Thymus (tissue), 11 donors: ENCODE results near the gene INPPL1. TPM values are rescaled to one million over a fixed set of nuclear protein-coding genes. Genes with fewer than 3 reads are reported as not detected.

Source experiments
- DNase-seq, 9 donors: peaks; one replicate each; pipeline ENCODE4 v3.0.0-alpha.2; 2013; ENCODE audit warnings: low spot score in 9 of 9, low read depth in 6 of 9, missing footprints in 1 of 9
- H3K27ac ChIP-seq, 2 donors: one replicate each; pipeline ENCODE4 v1.5.1; 2013; ENCODE audit warnings: control low read depth in 1 of 2, low read depth in 1 of 2, low read length in 1 of 2, mild to moderate bottlenecking in 1 of 2, moderate library complexity in 1 of 2
- H3K27me3 ChIP-seq, 2 donors: one replicate each; pipeline ENCODE4 v1.5.1; 2013; ENCODE audit warnings: low read length in 1 of 2; ENCODE audit not compliant: control insufficient read depth in 2 of 2, insufficient read depth in 1 of 2
- H3K36me3 ChIP-seq, 2 donors: one replicate each; pipeline ENCODE4 v1.5.1; 2013; ENCODE audit warnings: low read length in 1 of 2, mild to moderate bottlenecking in 1 of 2, moderate library complexity in 1 of 2; ENCODE audit not compliant: control insufficient read depth in 2 of 2, insufficient read depth in 2 of 2
- H3K4me1 ChIP-seq, 2 donors: one replicate each; pipeline ENCODE4 v1.5.1; 2013; ENCODE audit warnings: low read length in 2 of 2; ENCODE audit not compliant: control insufficient read depth in 2 of 2, insufficient read depth in 2 of 2
- H3K4me3 ChIP-seq, 2 donors: one replicate each; pipeline ENCODE4 v1.5.1; 2013; ENCODE audit warnings: low read length in 2 of 2, control low read depth in 1 of 2, mild to moderate bottlenecking in 1 of 2
- H3K9me3 ChIP-seq, 2 donors: one replicate each; pipeline ENCODE4 v1.5.1; 2013; ENCODE audit warnings: low read length in 1 of 2, mild to moderate bottlenecking in 1 of 2; ENCODE audit not compliant: control insufficient read depth in 2 of 2, insufficient read depth in 1 of 2
- WGBS: extraction: QIAGEN DNeasy Blood & Tissue Kit; methylation state at CpG from one replicate; pipeline ENCODE4 v1.1.7; 2013; 5-methylcytosine and 5-hydroxymethylcytosine counted together
- polyA plus RNA-seq: library from polyadenylated mRNA; stranded (reverse); fragments of 200-250 nt; gene quantifications from one replicate; pipeline ENCODE4 v1.2.3, GENCODE V29; 2013
- total RNA-seq: library from RNA; stranded (reverse); fragments of 120-200 nt; gene quantifications from one replicate; pipeline ENCODE4 v1.2.4, GENCODE V29; 2013
- donor health status: healthy.

INPPL1 gene
- total and polyA plus RNA-seq, 2 donors = 27.7 to 58.3 TPM

DNA sequence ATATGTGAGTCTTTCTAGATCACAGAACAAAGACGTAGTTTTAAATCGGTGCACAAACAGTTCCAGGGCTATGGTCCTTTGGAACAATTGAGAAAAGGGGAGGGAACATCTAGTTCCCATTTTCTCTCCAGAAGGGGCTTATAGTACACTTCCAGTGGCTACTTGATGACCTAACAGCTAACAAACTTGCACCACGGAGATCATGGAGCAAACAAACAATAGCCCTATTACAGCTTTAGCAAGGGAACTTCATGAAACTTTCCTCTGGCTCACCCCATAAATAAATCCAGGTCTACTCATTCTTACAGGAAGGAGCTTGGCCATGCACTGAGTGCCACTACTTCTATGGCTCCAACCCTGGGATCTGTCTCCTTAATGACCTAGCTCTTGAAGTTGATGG, 16.3 kb upstream of the INPPL1 start:
- WGBS = 91% methylated on average over 3 of the region's 3 CpGs
- DNase-seq = no peak
- no peaks in the 10 kb centered on the region for H3K27me3 ChIP-seq
- no peaks in the 10 kb centered on the region for H3K36me3 ChIP-seq
- no peaks in the 10 kb centered on the region for H3K9me3 ChIP-seq
- H3K27ac ChIP-seq = no peak overlapping the region
- no peak overlapping the region for H3K4me3 ChIP-seq
- no peaks in the 10 kb centered on the region for H3K4me1 ChIP-seq

- no peaks in the 10 kb centered on the region for H3K36me3 ChIP-seq
- no peak overlapping the region for H3K4me3 ChIP-seq
- no peaks in the 10 kb centered on the region for H3K9me3 ChIP-seq
- WGBS = 92% methylated on average over 4 of the region's 4 CpGs
- DNase-seq = no peak
- no peak overlapping the region for H3K27ac ChIP-seq
- H3K4me1 ChIP-seq = no peaks in the 10 kb centered on the region
- H3K27me3 ChIP-seq = no peaks in the 10 kb centered on the region
These were observed 15.5 kb upstream of the INPPL1 start for GRCh38 chr11:72209101-72209500.

DNA sequence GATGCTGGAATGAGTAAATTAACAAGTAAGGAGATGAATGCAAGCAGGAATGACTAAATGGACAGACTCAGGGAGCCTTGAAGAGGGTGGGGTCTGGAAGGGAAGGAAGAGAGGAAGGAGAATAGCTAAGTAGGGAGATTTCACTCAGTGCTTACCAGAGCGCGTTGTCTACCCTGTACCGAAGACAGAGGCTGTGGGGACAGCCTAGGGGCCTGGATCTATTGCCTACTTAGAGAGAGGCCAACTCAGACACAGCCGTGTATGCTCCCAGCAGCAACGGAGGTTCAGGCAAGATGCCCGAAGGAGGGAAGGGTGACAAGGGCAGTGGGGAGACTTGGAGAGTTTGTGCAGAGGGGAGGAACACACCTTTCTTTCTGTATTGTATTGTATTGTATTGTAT, 7.9 kb upstream of the INPPL1 start, which contains the start of gene FOLR2:
Gene FOLR2, plus strand, starts transcription at position 157 of the 400 bp plus-strand sequence. CDS start 1,791 bp downstream, outside the sequence.
- 98% methylated on average over 6 of the region's 6 CpGs for WGBS
- Histone ChIP-seq H3K27ac (no peak within 1 kb of the TSS), H3K4me1 (peaks cover 0 to 5% of the 10 kb centered on the region in 2 donors), H3K9me3 (no peaks in the 10 kb centered on the region), H3K27me3 (no peaks in the 10 kb centered on the region), H3K4me3 (no peak within 1 kb of the TSS), H3K36me3 (no peaks in the 10 kb centered on the region)
- DNase-seq = no peak

- Histone ChIP-seq H3K4me1 (peaks cover 6 to 14% of the 10 kb centered on the region in 2 donors), H3K9me3 (no peaks in the 10 kb centered on the region), H3K4me3 (no peak overlapping the region), H3K27me3 (no peaks in the 10 kb centered on the region), H3K27ac (no peak overlapping the region), H3K36me3 (no peaks in the 10 kb centered on the region)
- DNase-seq = no peak
- 5% methylated on average over 2 of the region's 2 CpGs for WGBS
These were observed 6.7 kb upstream of the INPPL1 start for GRCh38 chr11:72217841-72218240.

DNA sequence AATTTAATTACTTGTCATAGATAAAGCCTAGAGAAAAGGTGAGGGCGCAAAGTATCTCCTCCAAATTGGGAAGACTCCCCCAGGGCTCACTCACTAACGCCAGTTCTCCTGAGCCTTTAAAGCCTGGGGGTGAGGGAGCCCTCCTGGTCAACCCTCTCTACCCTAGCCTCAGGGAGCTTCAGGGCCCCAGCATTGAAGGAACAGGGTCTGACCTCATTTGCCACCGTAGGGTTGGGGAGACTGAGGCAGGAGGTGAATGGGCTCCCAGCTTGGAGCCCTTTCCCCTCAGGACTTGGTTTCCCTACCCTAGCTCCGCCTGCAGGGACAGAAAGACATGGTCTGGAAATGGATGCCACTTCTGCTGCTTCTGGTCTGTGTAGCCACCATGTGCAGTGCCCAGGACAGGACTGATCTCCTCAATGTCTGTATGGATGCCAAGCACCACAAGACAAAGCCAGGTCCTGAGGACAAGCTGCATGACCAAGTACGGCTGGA, 6.3 kb upstream of the INPPL1 start:
- Histone ChIP-seq H3K4me1 (peaks cover 8 to 14% of the 10 kb centered on the region in 2 donors), H3K27ac (no peak overlapping the region), H3K9me3 (no peaks in the 10 kb centered on the region), H3K4me3 (no peak overlapping the region), H3K36me3 (no peaks in the 10 kb centered on the region), H3K27me3 (no peaks in the 10 kb centered on the region)
- no peak for DNase-seq
- 94% methylated on average over 5 of the region's 5 CpGs for WGBS

GRCh38 chr11:72220696-72221363, 3.7 kb upstream of the INPPL1 start:
- Histone ChIP-seq H3K4me3 (no peak overlapping the region), H3K9me3 (no peaks in the 10 kb centered on the region), H3K27ac (no peak overlapping the region), H3K27me3 (no peaks in the 10 kb centered on the region), H3K36me3 (no peaks in the 10 kb centered on the region), H3K4me1 (peaks cover 12 to 25% of the 10 kb centered on the region in 2 donors)
- WGBS = 95% methylated on average over 10 of the region's 10 CpGs
- no peak for DNase-seq

DNA sequence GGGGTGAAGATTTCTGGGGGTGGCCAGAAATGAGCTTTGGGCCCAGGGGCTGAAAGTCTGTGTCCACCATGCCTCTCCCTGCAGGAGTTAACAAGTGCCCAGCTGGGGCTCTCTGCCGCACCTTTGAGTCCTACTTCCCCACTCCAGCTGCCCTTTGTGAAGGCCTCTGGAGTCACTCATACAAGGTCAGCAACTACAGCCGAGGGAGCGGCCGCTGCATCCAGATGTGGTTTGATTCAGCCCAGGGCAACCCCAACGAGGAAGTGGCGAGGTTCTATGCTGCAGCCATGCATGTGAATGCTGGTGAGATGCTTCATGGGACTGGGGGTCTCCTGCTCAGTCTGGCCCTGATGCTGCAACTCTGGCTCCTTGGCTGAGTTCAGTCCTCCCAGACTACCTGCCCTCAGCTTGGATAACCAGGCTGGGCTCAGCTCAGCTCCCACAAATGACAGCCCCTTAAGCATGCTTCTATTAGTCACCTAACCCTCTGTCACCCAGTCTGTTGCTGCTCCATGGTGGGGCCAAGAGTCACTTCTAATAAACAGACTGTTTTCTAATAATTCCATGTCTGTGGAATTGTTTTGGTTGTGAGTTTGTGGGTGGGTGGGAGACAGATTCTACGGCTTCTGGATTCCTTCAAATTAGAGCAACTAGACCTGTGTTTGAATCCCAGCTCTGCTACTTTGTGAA, 3.0 kb upstream of the INPPL1 start:
- no peak for DNase-seq
- Histone ChIP-seq H3K4me3 (no peak overlapping the region), H3K27ac (no peak overlapping the region), H3K9me3 (no peaks in the 10 kb centered on the region), H3K4me1 (peaks cover 12 to 29% of the 10 kb centered on the region in 2 donors), H3K36me3 (no peaks in the 10 kb centered on the region), H3K27me3 (no peaks in the 10 kb centered on the region)
- WGBS = 72% methylated on average over 7 of the region's 7 CpGs

DNA sequence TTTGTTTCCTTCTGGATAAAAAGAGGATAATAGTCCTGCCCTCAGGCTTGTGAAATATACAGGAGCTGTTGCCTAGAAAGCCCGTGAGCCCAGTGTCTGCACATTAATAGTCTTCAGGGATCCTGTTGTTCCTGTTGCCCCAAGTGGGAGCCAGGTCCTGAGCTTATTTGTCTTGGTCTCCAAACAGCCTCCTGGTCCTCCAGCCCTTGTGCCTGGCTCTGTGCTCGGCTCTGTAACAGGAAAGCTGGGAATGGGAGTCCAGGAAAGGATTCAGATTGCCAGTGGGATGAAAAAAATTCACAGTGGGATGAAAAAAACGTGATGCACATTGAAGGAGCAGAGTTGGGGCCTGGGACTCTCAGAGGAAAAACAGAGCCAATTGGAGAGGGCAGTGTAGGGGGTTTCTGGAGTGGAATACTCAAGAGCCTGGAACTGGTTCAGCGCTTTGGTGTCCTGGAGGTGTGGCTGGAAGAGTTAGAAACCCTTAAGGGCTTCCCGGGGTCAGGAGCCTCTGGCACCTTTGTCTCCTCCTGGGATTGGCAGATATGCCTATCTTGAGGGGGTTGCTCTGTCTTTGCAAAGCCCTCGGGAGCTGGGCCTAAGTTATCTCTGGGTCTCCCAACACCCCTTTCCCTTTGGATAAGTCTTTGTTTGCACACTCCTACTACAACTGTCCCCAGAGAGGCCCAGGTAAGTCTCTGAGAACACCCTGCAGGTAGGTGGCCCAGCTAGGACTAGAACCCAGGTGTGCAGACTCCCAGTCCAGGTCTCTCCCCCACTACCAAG, 2.3 kb upstream of the INPPL1 start:
- no peak for DNase-seq
- no peaks in the 10 kb centered on the region for H3K27me3 ChIP-seq
- no peaks in the 10 kb centered on the region for H3K9me3 ChIP-seq
- peaks cover 14 to 36% of the 10 kb centered on the region in 2 donors for H3K4me1 ChIP-seq
- H3K27ac ChIP-seq = peak overlapping the region; percentile 39 to 85
- H3K36me3 ChIP-seq = no peaks in the 10 kb centered on the region
- H3K4me3 ChIP-seq = peak overlapping the region; percentile 63 to 88
- WGBS = 95% methylated on average over 6 of the region's 6 CpGs
